HCT116 (cell line): ENCODE measurements around the gene GARIN5B. TPM values are rescaled to one million over a fixed set of nuclear protein-coding genes. Genes with fewer than 3 reads are reported as not detected.

ENCODE experiments used
- ATAC-seq: fragments of 200-7000 bp; cut with Tn5 transposase; 2 replicates; pipeline ENCODE4 v1.9.1; 2020; ENCODE audit warnings: mild to moderate bottlenecking, moderate library complexity
- BruUV-seq: library from RNA; stranded (reverse); fragments of 400-500 nt; replicated peaks from 2 replicates; lab custom pipeline; 2021; lab: Mats Ljungman, UMichigan
- CTCF ChIA-PET: fragments of 300-600 bp; sonication (Branson Sonifier 250); formaldehyde crosslinking; loops from one replicate; lab custom pipeline; 2021; ENCODE audit warnings: antibody characterized with exemption; lab: Charles Lee
- POLR2A ChIA-PET: fragments of 300-600, 350-600 bp; sonication (Branson Sonifier 250); formaldehyde crosslinking; loops from one replicate; lab custom pipeline; 2021; ENCODE audit warnings: antibody characterized with exemption; lab: Charles Lee
- RAD21 ChIA-PET, 2 experiments: fragments of 300-600 bp; sonication (Branson Sonifier 250); formaldehyde crosslinking; loops; one replicate each; lab custom pipeline; 2023; ENCODE audit warnings: low total read pairs in 2 of 2; ENCODE audit not compliant: uncharacterized antibody in 2 of 2, unreplicated experiment in 2 of 2, low non-redundant PET in 1 of 2; lab: Charles Lee
- DNase-seq: peaks from one replicate; pipeline ENCODE4 v3.0.0-alpha.2; 2010; ENCODE audit warnings: low read depth, low spot score
- H2AFZ ChIP-seq: fragments of 200-600 bp; shearing (Covaris generic), sonication (generic); 2 replicates; pipeline ENCODE4 v1.6.1; 2017; ENCODE audit warnings: low read depth, mixed run types, mixed read lengths, antibody characterized with exemption, low read length; ENCODE audit not compliant: poor library complexity, severe bottlenecking
- H3K27ac ChIP-seq: 2 replicates; pipeline ENCODE4 v1.5.1; 2012; ENCODE audit warnings: low read depth, low read length
- H3K27me3 ChIP-seq: fragments of 200-600 bp; sonication (generic); 2 replicates; pipeline ENCODE4 v1.6.1; 2016; ENCODE audit warnings: mixed run types, low read length, mixed read lengths; ENCODE audit not compliant: insufficient read depth
- H3K36me3 ChIP-seq, 2 experiments: fragments of 200-500 bp in 1 of 2; fragments of 200-600 bp in 1 of 2; sonication (Bioruptor generic) in 1 of 2; sonication (generic) in 1 of 2; 2 replicates each; pipeline versions ENCODE4 v1.5.1 to v1.6.1; 2014 to 2016; ENCODE audit warnings: low read length in 2 of 2, inconsistent platforms in 1 of 2, mixed read lengths in 1 of 2, mixed run types in 1 of 2; ENCODE audit not compliant: insufficient read depth in 2 of 2, control insufficient read depth in 1 of 2
- H3K4me1 ChIP-seq, 2 experiments: fragments of 200-600 bp in 1 of 2; sonication (generic) in 1 of 2; 2 replicates each; pipeline versions ENCODE4 v1.5.1 to v1.6.1; 2012 to 2017; ENCODE audit warnings: low read length in 2 of 2, inconsistent platforms in 1 of 2, mild to moderate bottlenecking in 1 of 2, mixed read lengths in 1 of 2, mixed run types in 1 of 2, moderate library complexity in 1 of 2; ENCODE audit not compliant: insufficient read depth in 2 of 2, control insufficient read depth in 1 of 2
- H3K4me2 ChIP-seq: fragments of 200-600 bp; sonication (generic); 2 replicates; pipeline ENCODE4 v1.6.1; 2017; ENCODE audit warnings: mixed run types, low read length, mixed read lengths
- H3K4me3 ChIP-seq, 2 experiments: fragments of 200-600 bp in 1 of 2; sonication (generic) in 1 of 2; replicated peaks in 1 of 2; 2 replicates each; pipeline ENCODE4 v1.5.1; 2011 to 2016; ENCODE audit warnings: low read length in 2 of 2, control low read depth in 1 of 2, low read depth in 1 of 2, mild to moderate bottlenecking in 1 of 2, mixed read lengths in 1 of 2, mixed run types in 1 of 2
- H3K79me2 ChIP-seq: fragments of 200-600 bp; sonication (generic); 2 replicates; pipeline ENCODE4 v1.6.1; 2017; ENCODE audit warnings: mild to moderate bottlenecking, mixed run types, low read length, moderate library complexity, mixed read lengths; ENCODE audit not compliant: insufficient read depth
- H3K9ac ChIP-seq: fragments of 200-600 bp; sonication (generic); 2 replicates; pipeline ENCODE4 v1.6.1; 2016; ENCODE audit warnings: low read length, mixed read lengths
- H3K9me2 ChIP-seq: fragments of 200-600 bp; sonication (generic), shearing (Covaris generic); 2 replicates; pipeline ENCODE4 v1.6.1; 2017; ENCODE audit warnings: mixed run types, mild to moderate bottlenecking, moderate library complexity; ENCODE audit not compliant: insufficient read depth
- H3K9me3 ChIP-seq, 2 experiments: fragments of 200-500 bp in 1 of 2; fragments of 200-600 bp in 1 of 2; sonication (Bioruptor generic) in 1 of 2; sonication (generic) in 1 of 2; 2 replicates each; pipeline ENCODE4 v1.6.1; 2014 to 2017; ENCODE audit warnings: low read length in 2 of 2, mixed read lengths in 2 of 2, inconsistent platforms in 1 of 2, low read depth in 1 of 2, mild to moderate bottlenecking in 1 of 2, mixed run types in 1 of 2, moderate library complexity in 1 of 2; ENCODE audit not compliant: control insufficient read depth in 1 of 2, insufficient read depth in 1 of 2
- H4K20me1 ChIP-seq: fragments of 200-600 bp; sonication (generic), shearing (Covaris generic); 2 replicates; pipeline ENCODE4 v1.6.1; 2017; ENCODE audit warnings: mixed run types, mild to moderate bottlenecking, moderate library complexity; ENCODE audit not compliant: insufficient read depth
- CEBPB ChIP-seq: IDR thresholded peaks from 2 replicates; pipeline ENCODE4 v1.6.1; 2012; ENCODE audit warnings: low read depth
- CTCF ChIP-seq, 3 experiments: fragments of 200-600 bp in 1 of 3; sonication (generic) in 1 of 3; IDR thresholded peaks in 2 of 3; conservative IDR thresholded peaks in 1 of 3; 2 replicates each; pipeline ENCODE4 v1.5.1; 2012 to 2017; ENCODE audit warnings: low read depth in 2 of 3, low read length in 2 of 3, antibody characterized with exemption in 1 of 3, borderline replicate concordance in 1 of 3, control low read depth in 1 of 3, mild to moderate bottlenecking in 1 of 3, mixed read lengths in 1 of 3, mixed run types in 1 of 3, moderate library complexity in 1 of 3; ENCODE audit not compliant: insufficient read depth in 1 of 3
- EGR1 ChIP-seq: IDR thresholded peaks from 2 replicates; pipeline ENCODE4 v1.6.1; 2012; ENCODE audit warnings: low read depth
- FOSL1 ChIP-seq: IDR thresholded peaks from 2 replicates; pipeline ENCODE4 v1.6.1; 2012; ENCODE audit warnings: low read depth
- JUND ChIP-seq: IDR thresholded peaks from 2 replicates; pipeline ENCODE4 v1.6.1; 2012
- POLR2AphosphoS5 ChIP-seq: IDR thresholded peaks from 2 replicates; pipeline ENCODE4 v1.6.1; 2011; ENCODE audit warnings: mild to moderate bottlenecking, low read depth, low read length, moderate library complexity
- RAD21 ChIP-seq: IDR thresholded peaks from 2 replicates; pipeline ENCODE4 v1.6.1; 2012; ENCODE audit warnings: low read depth, mild to moderate bottlenecking
- REST ChIP-seq: IDR thresholded peaks from 2 replicates; pipeline ENCODE4 v1.6.1; 2012; ENCODE audit warnings: low read depth
- SIN3A ChIP-seq: IDR thresholded peaks from 2 replicates; pipeline ENCODE4 v1.6.1; 2012; ENCODE audit warnings: low read depth
- ZNF274 ChIP-seq: fragments of 200-500 bp; sonication (Bioruptor generic); IDR thresholded peaks from 2 replicates; pipeline ENCODE4 v1.6.1; 2014; ENCODE audit warnings: mild to moderate bottlenecking, low read depth, low read length, inconsistent platforms
- intact Hi-C: fragments of 100-400 bp; cut with micrococcal nuclease; formaldehyde crosslinking; loops from 2 replicates; pipeline ENCODE4 v1.10.0; 2022
- total RNA-seq: library from RNA; stranded (reverse); gene quantifications from one replicate; pipeline ENCODE4 v1.2.1, GENCODE V29; 2021; ENCODE audit not compliant: unreplicated experiment

GARIN5B gene
- total RNA-seq, 1 experiment from 2014 or later: not detected

- Histone ChIP-seq H4K20me1 (no peaks in the 10 kb centered on the region), H2AFZ (peak overlapping the region; percentile 61), H3K4me2 (peak overlapping the region; percentile 92), H3K4me1 (peaks cover 2 to 42% of the 10 kb centered on the region in 2 experiments; a peak in 3 of 4 replicates), H3K79me2 (no peaks in the 10 kb centered on the region), H3K9me3 (no peaks in the 10 kb centered on the region), H3K9ac (peak overlapping the region; percentile 59), H3K36me3 (no peaks in the 10 kb centered on the region), H3K27me3 (no peaks in the 10 kb centered on the region), H3K4me3 (peak overlapping the region; percentile 46 to 61), H3K27ac (peak overlapping the region; percentile 36; the same call in 1 of the 2 replicates), H3K9me2 (no peaks in the 10 kb centered on the region)
- CTCF ChIA-PET: no interaction called here
- POLR2A ChIA-PET: no interaction called here
- DNase-seq: peak; percentile 23
- ATAC-seq: peak; percentile 91
- BruUV-seq: no TSS peak
- intact Hi-C loops: no loop called here
- TF ChIP-seq POLR2AphosphoS5: peak; percentile 41; the same call in 1 of the 2 replicates
- TF ChIP-seq SIN3A: no peak
- RAD21 ChIA-PET: no interaction called here
Measured at GRCh38 chr19:55353803-55354697, 9.0 kb downstream of the GARIN5B start.

- ChIA-PET CTCF (no interaction called here), POLR2A (interaction anchor here (1.6 kb wide), 1 partner anchor 14 kb away, joined by 6 read pairs; the partner anchor contains the start of gene KMT5C), RAD21 (no interaction called here)
- Histone ChIP-seq H3K4me2 (peak overlapping the region; percentile 92), H3K27ac (peak overlapping the region; percentile 36; the same call in 1 of the 2 replicates), H3K4me1 (peaks cover 2 to 42% of the 10 kb centered on the region in 2 experiments; a peak in 3 of 4 replicates), H3K27me3 (no peaks in the 10 kb centered on the region), H3K4me3 (peak overlapping the region; percentile 46 to 61), H2AFZ (peak overlapping the region; percentile 61), H3K9me3 (no peaks in the 10 kb centered on the region), H4K20me1 (no peaks in the 10 kb centered on the region), H3K9me2 (no peaks in the 10 kb centered on the region), H3K9ac (peak overlapping the region; percentile 59), H3K79me2 (no peaks in the 10 kb centered on the region), H3K36me3 (no peaks in the 10 kb centered on the region)
- TSS peak; percentile 74 for BruUV-seq
- intact Hi-C loops: no loop called here
- ATAC-seq (no peak), DNase-seq (no peak)
- TF ChIP-seq RAD21 (no peak), CEBPB (no peak), REST (no peak), CTCF (IDR thresholded peaks at IDR 0.05 in 2 of 3, conservative IDR thresholded peaks at IDR 0.05 in 1 of 3; ENCODE audit: borderline replicate concordance in 1 of 3, insufficient read depth in 1 of 3, low read depth in 2 of 3, low read length in 2 of 3) (no peak), FOSL1 (no peak), SIN3A (no peak), JUND (no peak), EGR1 (no peak), ZNF274 (no peak), POLR2AphosphoS5 (no peak)
Measured at GRCh38 chr19:55353356-55353802, 9.7 kb downstream of the GARIN5B start.
